GM12892 (cell line): ENCODE measurements around the gene VIPR2.
"Not testable (repeated sequence)": the region's sequence is repeated elsewhere in the genome, so short reads cannot be mapped to it uniquely, and the experiment has no call there.

Source experiments
- DNase-seq: peaks from one replicate; pipeline ENCODE4 v3.0.0; 2011; ENCODE audit not compliant: insufficient read length
- FAIRE-seq: peaks from 2 replicates; lab custom pipeline; 2011; peaks lifted over from hg19 to GRCh38; lab: Jason Lieb, UNC
- POLR2A ChIP-seq: IDR thresholded peaks from 2 replicates; pipeline ENCODE4 v1.6.1; 2011; ENCODE audit warnings: low read depth, low read length, control low read depth
- POLR2AphosphoS5 ChIP-seq: IDR thresholded peaks from 2 replicates; pipeline ENCODE4 v1.6.1; 2011; ENCODE audit warnings: low read depth, low read length, control low read depth
- TAF1 ChIP-seq: IDR thresholded peaks from 2 replicates; pipeline ENCODE4 v1.6.1; 2011; ENCODE audit warnings: low read depth, mild to moderate bottlenecking, control low read depth, low read length, borderline replicate concordance

The VIPR2 gene

GRCh38 chr7:159142199-159142598 is 2.5 kb downstream of the VIPR2 start:
- TF ChIP-seq POLR2A (no peak), POLR2AphosphoS5 (no peak), TAF1 (no peak)
- no peak for FAIRE-seq
- DNase-seq: no peak

DNA sequence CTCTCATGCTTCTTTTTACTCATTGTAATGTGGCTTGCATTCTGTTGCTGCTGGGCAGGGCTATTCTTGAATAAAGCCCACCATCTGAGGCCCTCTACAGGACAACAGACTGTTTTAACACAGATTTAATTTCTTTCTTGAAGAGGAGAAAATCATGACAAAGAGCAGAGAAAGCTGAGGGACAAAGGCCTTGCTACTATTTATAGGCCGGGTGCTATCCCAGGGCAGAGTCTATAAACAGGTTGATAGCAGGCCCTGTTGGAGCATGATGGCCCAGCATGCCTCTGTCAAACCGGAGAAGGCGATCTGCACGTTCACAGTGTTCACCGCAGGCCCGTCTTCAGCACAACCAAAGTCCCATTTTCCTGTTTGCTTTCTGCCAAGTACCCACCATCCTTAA is 3.0 kb downstream of the VIPR2 start:
- DNase-seq: no peak
- FAIRE-seq: no peak
- TF ChIP-seq TAF1: no peak
- TF ChIP-seq POLR2A: no peak
- no peak for TF ChIP-seq POLR2AphosphoS5

- FAIRE-seq (no peak), DNase-seq (no peak)
- TF ChIP-seq POLR2AphosphoS5: no peak
- TF ChIP-seq TAF1: no peak
- TF ChIP-seq POLR2A: no peak
Measured at GRCh38 chr7:159141167-159141566, 3.5 kb downstream of the VIPR2 start.

DNA sequence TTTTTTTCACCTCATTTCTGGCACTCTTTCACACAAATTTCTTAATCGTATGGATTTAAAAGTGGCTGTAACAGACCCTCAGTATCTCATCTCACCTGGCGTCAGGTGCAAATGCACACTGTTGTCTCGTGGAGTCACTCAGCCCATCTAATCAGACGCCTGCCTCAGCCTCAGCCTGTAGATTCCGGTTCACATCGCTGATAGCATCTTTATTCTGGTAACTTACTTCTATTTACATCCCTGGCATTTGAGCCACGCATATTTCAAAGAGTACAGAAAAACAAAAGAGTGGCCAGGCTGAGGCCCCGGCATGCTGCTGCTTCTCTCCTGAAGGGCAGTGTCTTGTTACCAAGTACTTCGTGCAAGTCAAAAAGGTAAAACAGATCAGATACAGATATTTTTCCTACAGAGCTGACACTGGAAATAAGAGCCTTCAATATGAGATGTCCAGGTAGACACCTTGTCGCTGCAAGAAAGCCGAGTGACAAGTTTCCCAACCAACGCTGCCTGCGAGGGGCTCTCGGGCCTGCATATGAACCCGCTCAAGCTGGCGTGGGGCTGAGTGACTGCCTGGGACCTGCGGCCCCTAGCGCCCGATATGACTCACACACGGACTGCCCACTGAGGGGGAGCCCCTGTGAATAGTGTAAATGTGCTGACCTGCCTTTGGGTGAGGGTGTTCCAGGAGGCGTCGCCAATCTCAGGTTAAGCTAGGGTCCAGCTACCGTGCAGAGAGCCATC is 4.3 kb downstream of the VIPR2 start:
- DNase-seq (no peak), FAIRE-seq (no peak)
- TF ChIP-seq POLR2AphosphoS5 (no peak), TAF1 (no peak), POLR2A (no peak)

GRCh38 chr7:159139639-159140038 is 5.0 kb downstream of the VIPR2 start:
- no peak for FAIRE-seq
- no peak for DNase-seq
- TF ChIP-seq TAF1 (no peak), POLR2AphosphoS5 (no peak), POLR2A (no peak)

DNA sequence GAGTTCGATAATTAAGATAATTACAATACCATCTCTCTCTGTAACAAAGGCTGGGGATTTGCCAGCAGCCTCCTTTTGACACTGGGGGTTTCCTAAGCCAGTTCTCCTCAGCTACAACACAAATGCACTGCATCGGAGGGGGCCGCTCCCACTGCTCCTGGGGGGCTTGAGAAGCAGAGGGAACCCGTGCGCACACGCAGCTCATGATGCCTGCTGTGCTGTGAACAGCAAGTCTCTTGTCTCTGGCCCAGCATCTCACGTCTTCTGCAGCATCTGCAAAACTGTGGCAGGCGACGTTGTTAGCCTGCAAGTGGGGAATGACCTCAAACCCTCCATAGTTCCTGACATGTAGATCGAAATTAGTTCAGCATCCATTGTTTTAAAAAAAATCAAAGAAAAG is 5.5 kb downstream of the VIPR2 start:
- no peak for DNase-seq
- no peak for FAIRE-seq
- no peak for TF ChIP-seq POLR2A
- TF ChIP-seq TAF1: no peak
- TF ChIP-seq POLR2AphosphoS5: no peak

- no peak for FAIRE-seq
- TF ChIP-seq POLR2A (no peak), TAF1 (no peak), POLR2AphosphoS5 (no peak)
Measured at GRCh38 chr7:159138508-159138907, 6.2 kb downstream of the VIPR2 start.

DNA sequence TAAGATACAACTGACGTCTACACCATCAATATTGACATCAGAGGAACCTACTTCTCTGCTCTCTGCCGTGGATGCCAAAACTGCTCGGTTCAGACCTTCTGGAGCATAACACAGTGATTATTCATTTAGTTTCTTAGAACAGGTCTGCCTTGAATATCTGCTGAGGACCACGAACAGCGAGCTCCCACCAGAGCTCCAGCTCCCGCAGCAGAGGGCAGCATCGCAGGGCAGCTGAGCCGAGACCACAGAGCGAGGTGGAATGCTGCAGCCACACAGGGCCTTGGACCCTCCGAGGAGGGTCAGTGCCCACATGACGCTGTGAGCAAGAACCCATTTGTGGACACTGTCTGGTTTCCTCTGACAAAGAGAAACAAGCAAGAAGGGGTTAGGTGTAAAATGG is 6.8 kb downstream of the VIPR2 start:
- TF ChIP-seq POLR2AphosphoS5 (no peak), POLR2A (no peak), TAF1 (no peak)
- FAIRE-seq (no peak), DNase-seq (no peak)

More at GRCh38 chr7:159138508-159138907, 6.2 kb downstream of the VIPR2 start:
- DNase-seq: no peak

DNA sequence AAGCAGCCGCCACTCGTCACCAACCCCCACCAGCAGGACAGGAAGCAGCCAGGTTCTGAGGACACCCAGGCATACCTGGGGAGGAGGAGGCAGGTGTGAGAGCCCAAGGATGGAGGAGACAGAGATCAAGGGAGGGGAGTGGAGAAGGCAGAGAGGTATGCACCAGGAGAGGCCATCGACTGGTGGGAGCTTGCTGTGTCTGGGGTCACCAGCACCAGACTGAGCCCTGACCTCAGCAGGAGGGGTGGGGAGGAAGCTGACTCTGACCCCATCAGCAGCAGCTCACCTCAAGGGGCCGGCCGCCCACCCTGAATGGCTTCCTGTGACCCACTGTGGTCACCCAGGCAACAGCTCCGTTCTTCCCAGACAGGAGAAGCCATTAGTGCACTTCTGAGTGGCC is 7.8 kb downstream of the VIPR2 start:
- TF ChIP-seq TAF1 (no peak), POLR2AphosphoS5 (no peak)
- DNase-seq (no peak), FAIRE-seq (no peak)

DNA sequence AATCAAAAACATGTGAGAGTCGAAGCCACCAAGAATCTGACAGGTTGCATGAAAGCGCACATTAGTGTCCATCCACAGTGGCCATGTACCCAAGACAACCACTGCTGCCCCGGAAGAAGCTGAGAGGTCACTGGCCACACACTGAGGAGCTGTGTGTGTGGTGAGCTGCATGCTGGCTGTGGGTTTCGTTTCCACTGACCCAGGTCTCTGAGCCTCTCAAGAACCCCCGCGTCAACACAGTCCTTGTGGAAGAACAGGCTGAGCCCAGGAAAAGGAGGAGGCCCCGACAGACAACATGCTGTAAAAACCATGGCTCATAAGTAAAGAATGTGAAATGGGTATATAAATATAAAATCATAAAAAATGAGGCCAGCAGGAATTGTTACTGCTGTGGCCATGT is 8.2 kb downstream of the VIPR2 start:
- TF ChIP-seq POLR2A (no peak), TAF1 (no peak), POLR2AphosphoS5 (no peak)
- DNase-seq (no peak), FAIRE-seq (no peak)

DNA sequence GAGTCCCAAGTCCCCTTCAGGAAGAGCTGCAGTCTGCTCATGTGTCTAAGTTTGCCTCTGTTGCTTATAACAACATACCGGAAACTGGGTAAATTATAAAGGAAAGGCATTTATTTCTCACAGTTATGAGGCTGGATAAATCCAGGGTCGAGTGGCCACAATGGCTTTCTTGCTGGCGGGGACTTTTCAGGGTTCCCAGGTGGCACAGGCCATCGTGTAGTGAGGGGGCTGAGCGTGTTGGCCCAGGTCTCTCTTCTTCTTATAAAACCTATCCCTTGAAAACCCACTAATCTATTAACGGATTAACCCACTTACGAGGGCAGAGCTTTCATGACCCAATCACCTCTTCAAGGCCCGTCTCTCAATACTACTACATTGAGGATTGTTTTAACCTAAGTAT is 8.7 kb downstream of the VIPR2 start:
- TF ChIP-seq POLR2AphosphoS5 (no peak), TAF1 (no peak), POLR2A (no peak)
- FAIRE-seq (no peak), DNase-seq (no peak)

- not testable (repeated sequence) for DNase-seq, FAIRE-seq
Measured at GRCh38 chr7:159132670-159133443, 11.8 kb downstream of the VIPR2 start.
